HuH-7 (cell line): Measurements from ENCODE around the gene DPP6.

Experiments
- DNase-seq: peaks from one replicate; pipeline ENCODE4 v3.0.0; 2011; ENCODE audit warnings: low spot score

Gene DPP6

GRCh38 chr7:154770361-154770760 lies 718.2 kb downstream of the DPP6 start:
- no peak for DNase-seq

DNA sequence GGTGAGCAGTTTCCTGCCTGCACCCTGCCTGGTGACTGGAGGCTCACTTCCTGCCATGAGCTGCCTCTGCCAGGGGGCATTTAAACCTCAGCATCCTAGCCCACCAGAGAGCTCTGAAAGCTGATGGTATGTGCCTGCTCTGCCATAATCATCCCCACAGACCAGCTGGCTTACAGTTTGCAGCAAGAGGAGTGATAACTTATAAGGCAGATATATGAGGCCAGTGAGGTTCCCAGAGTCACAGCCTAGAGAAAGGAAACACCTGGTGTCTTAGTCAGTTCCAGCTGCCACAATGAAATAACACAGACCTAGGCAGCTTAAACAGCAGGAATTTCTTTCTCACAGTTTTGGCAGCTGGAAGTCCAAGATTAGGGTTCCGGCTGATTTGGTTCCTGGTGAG lies 718.8 kb downstream of the DPP6 start:
- DNase-seq: no peak

DNA sequence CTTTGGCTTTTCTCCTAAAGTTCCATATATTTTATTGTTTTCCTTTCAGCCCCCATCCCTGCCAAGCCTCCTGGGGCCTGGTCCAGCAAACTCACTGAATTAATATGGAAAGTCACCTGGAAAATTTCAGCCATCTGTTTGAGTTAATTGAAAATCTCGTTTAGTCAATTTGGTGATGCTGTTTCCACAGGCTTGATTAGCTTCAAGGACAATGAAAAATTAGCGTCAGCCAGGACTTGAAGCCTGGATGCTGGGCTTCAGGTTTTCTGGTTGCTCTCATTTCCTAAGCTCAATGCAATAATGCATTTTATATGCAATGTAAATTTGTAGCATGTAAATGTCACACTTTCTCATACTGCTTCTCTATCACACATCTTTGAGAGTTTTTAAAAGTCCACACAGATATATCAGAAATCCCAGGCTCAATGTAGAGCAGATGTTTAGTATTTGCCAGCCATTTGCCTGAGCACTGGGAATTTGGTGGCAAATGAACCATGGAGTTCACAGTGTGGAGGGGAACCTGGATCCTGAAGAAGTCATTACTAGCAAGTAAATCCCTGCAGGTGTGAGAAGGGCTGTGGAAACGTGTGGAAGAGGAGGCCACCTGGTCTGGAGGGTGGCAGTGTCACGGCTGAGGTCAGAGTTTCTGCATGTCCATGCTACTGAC lies 722.2 kb downstream of the DPP6 start:
- DNase-seq: no peak

DNA sequence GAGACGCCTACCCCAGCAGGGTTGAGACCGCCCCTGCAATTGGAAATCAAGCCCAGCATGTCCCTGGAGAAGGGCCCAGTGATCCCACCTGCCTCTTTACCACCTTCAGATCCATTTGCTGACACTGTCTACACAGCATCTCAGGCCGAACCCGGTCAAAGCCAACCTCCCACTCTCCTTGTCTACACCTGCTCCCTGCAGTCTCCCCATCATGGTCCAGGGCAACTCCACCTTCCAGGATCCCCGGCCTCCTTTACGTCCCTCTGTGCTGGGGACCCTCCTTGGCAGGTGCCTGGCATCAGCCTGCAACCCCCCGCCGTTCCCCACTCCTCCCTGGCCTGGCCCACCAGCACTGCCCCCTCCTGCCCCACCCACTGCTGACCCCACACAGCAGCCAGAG lies 723.5 kb downstream of the DPP6 start:
- DNase-seq: no peak

- DNase-seq: no peak
Observed at GRCh38 chr7:154776350-154776749, 724.2 kb downstream of the DPP6 start.

- DNase-seq: peak; percentile 26
Observed at GRCh38 chr7:154777023-154777422, 724.8 kb downstream of the DPP6 start.

GRCh38 chr7:154777489-154777888 lies 725.3 kb downstream of the DPP6 start:
- DNase-seq: no peak

DNA sequence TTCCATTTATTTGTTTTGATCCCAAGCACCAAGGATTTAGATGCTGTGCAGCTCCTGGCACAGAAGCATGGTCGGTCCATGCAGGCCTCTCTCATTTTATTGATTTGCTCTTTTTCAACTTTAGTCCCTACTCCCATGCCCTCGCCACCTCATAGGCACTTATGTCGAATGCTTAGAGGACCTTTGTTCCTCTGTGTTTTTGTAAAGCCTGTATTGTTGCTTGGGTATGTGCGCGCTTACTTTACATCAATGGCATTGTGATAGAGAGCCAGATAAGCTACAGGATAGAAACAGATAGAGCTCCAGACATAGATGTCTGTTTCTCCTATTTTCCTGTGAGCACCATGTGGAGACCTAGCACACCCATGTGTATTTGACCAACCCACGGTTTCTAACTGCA lies 725.7 kb downstream of the DPP6 start:
- DNase-seq: no peak

DNA sequence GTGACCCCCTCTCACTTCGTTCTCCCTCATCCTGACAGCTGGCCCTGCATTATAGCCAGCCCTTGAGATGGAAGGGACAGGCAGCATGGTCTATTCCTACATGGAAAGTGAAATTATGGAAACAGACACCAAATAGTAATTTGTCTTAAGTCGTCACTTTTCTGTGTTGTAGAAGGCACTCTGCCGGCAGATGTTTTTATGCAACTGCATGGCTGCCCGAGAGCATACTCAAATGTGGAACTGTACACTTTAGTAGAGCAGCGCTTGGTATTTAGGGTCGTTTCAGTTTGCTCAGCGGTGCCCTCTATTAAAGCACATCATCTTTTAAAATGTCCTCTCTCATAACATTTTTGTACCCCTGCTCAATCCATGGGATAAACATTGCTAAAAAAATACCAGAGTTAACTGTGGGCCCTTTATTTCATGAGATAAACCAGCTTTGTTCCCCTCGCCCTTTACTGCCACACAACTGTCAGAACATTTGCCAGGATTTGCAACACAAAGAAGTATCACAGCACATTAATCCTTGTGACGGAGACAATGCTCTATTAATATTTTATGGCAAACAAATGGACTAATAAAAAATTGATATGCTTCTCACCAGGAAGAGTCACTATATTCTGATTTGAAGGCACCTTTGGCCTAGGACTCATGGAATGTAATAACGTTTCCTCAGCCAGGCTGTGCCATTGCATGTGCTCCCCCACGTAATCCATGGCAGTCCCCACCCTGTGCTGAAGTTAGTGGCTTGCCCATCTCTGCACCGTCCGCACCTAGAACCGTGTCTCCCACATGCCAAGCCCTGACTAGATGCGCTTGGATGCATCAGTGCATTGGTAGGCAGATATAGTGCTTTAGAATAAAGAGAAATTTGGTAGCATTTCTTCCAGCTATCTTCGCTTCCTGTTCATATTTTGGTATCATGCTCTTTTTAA lies 729.4 kb downstream of the DPP6 start:
- DNase-seq: no peak

DNA sequence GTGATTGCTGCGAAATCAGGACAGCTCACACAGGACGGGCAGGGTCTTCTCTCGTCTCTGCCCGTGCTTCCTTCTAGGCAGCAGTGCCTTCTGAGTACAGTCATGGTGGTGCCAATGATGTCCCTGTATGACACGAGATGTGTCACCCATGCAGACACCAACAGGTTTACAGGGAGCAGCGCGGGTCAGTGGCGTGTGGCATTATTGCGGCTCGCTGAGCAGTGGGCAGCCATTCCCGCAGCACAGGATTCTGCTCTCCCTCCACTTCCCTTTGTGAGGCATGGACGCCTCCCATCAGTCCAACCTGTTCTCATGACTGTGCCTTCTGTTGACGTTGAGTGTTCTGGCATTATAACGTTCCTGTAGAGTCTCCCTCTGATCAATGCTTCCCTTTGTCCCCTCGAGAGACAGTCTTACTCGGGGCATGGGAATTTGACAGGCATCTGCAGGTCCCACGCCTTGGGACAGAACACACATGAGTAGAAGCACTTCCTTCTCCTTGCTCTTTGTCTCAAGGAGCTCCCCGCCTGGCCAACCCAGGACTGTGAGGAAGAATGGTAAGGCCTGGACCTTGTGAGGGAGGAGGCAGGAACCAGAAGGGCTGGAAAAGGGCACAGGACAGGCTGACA lies 731.2 kb downstream of the DPP6 start:
- no peak for DNase-seq

GRCh38 chr7:154785898-154786297 lies 733.7 kb downstream of the DPP6 start:
- DNase-seq: no peak

DNA sequence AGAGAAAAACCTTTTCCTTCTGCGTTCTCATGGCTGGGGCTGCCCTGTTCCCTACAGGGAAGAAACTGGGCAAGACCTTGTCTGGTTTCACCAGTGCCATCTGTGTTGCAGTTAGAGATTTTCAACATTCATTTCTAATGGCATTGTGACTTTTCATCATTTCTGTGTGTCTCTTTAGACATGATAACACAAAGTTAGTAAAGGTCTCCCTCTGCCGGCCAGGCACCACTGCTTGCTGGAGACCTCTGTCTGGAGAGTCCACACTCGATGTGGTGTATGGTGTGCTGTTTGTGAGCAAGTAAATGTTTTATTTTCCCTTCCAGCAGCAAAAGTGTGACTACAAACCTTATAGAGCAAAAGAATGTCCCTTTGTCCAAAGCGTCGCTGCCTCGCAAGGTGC lies 737.2 kb downstream of the DPP6 start:
- DNase-seq: peak; percentile 26

DNA sequence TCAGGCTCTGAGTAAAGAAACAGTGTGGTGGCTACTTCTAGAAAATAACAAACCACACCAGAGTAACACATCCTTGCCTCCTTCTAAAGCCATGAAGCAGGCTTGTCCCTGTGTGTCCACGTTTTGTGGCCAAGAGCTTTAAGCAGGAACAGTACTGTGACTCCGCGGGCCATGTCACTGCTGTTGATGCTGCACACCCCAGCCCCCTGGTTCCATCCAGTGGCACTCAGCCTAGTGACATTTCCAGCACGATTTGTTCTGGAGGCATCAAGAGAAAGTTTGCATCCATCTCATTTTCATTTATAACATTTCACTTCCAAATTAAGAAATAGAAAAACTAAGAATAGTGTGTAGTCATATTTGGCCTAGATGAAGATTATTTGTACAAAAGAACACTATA lies 739.4 kb downstream of the DPP6 start:
- no peak for DNase-seq

DNA sequence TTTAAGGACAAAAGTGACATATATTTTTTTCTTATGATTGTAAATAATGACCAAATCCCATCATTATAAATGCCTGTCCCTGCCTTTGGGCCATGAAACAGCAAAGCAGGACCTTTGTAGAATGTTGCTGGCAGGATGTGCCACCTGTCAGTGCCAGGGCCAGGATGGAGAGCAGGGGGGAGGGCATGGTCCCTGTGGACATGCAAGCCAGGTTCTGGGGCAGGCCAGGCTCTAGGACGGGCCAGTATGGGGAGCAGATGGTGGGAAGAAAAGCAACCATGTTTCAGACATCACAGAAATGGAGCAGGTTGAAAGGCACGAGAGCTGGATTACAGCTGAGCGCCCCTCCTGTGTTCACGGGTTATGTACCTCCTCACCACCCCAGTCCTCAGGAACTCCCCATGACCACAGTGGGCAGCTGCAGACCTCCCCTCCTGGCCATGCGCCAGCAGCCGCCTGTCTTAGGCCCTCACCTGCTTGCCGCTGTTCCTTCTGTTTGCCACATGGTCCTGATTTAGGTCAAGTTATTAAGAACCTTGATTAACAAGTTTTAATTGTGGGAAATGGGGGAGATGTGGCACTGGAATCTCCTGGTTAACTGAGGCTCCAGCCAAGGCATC lies 740.3 kb downstream of the DPP6 start:
- no peak for DNase-seq

- no peak for DNase-seq
Observed at GRCh38 chr7:154794147-154794780, 742.1 kb downstream of the DPP6 start.

GRCh38 chr7:154795014-154795413 lies 742.8 kb downstream of the DPP6 start:
- DNase-seq: no peak

GRCh38 chr7:154795437-154795836 lies 743.2 kb downstream of the DPP6 start:
- DNase-seq: no peak

DNA sequence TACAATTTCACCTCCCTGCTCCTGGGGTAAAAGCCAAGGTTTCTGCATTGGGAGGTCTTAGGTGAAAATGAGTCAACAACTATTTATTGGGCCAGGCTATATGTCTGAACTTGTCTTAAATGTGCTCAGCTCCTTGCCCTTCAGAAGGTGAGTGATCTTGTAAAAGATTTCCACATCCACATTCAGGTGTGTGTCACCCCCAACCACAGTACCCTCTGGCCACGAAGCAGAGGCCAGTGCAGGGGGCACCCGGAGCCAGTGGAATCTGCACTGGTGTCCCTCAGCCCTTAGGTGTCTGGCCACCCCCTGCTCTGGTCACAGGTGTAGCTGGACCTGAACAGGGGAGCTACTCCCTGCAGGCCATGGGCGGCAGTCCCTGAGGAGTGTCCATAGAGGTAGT lies 752.3 kb downstream of the DPP6 start:
- no peak for DNase-seq

- DNase-seq: no peak
Observed at GRCh38 chr7:154812027-154812426, 759.8 kb downstream of the DPP6 start.

- no peak for DNase-seq
Observed at GRCh38 chr7:154817224-154817896, 765.2 kb downstream of the DPP6 start.

- no peak for DNase-seq
Observed at GRCh38 chr7:154827007-154827406, 774.8 kb downstream of the DPP6 start.
